Skeletal muscle cell (primary cell): ENCODE results near the gene OR56A4.
"Not testable (repeated sequence)": the region's sequence is repeated elsewhere in the genome, so short reads cannot be mapped to it uniquely, and the experiment has no call there.

Source experiments
- DNase-seq: peaks from one replicate; pipeline ENCODE4 v3.0.0-alpha.2; 2010; ENCODE audit warnings: low read depth
- H3K4me3 ChIP-seq: 2 replicates; pipeline ENCODE4 v1.5.1; 2011; ENCODE audit warnings: low read depth, mild to moderate bottlenecking, control low read depth, low read length, moderate library complexity

OR56A4 gene

DNA sequence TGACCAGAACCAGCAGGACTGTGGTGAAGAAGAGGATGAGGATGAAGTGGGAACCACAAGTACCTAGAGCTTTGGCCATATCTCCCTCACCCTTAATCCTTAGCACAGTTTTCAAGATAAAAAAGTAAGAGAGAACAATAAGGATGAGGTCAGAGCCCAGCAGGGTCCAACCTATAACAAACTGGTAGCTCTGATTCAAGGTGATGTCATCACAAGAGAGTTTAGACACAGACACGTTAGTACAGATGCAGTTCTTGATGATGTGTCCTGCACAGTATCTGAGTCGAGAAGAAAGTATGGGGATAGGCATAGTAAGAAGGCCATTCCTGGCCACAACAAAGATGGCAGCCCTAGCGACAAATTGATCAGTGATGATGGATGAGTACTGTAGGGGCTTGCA, 39.0 kb downstream of the OR56A4 start:
- no peak for DNase-seq
- H3K4me3 ChIP-seq = no peak overlapping the region

DNA sequence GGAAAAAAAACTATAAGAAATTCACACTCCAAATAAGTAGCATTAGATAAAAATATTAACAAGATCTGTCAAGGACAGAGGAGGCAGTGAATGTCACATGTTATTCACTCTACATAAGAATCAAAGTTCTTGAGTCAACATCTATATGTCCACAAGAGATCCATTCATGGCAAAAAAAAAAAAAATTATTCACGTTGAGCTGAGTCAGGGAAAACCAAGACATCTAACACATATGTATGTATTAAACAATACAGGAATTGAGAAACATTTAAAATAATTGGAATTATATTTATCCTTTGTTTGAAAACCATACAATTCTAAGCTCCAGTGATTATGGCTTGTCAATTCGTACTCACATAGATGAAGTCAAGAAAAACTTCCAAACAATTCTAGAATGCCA, 39.8 kb downstream of the OR56A4 start:
- no peak overlapping the region for H3K4me3 ChIP-seq
- no peak for DNase-seq

DNA sequence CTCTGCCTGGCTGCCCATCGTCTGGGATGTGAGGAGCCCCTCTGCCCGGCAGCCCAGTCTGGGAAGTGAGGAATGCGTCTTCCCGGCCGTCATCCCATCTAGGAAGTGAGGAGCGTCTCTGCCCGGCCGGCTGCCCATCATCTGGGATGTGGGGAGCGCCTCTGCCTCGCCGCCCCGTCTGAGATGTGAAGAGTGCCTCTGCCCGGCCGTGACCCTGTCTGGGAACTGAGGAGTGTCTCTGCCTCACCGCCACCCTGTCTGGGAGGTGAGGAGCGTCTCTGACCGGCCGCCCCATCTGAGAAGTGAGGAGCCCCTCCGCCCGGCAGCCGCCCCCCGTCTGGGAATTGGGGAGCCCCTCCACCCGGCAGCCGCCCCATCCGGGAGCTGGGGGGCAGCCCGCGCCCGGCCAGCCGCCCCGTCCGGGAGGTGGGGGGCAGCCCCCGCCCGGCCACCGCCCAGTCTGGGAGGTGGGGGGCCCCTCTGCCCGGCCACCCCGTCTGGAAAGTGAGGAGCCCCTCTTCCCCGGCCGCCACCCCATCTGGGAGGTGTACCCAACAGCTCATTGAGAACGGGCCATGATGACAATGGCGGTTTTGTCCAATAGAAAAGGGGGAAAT, 45.9 kb downstream of the OR56A4 start:
- DNase-seq, H3K4me3 ChIP-seq: not testable (repeated sequence)

DNA sequence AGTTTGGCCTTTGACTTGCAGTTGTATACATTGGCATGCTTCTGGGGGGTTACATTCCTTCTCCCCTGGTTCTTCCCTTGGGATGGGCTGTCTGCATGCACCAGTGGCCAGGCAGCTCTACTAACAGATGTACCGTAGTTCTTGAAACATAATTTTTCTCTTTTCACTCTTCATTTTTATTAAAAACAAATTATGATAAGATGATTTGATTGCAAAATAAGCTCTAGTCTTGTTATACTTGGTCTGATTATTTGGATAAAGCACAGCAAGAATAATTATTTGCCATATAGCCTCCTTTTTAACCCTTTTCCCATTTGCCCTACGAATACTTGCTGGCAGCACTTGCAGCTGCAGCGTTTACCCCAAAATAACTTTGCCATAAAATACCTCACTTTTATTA, 51.2 kb downstream of the OR56A4 start:
- no peak for DNase-seq
- no peak overlapping the region for H3K4me3 ChIP-seq
